Measurements from ENCODE around the gene MDN1. TPM values are rescaled to one million over a fixed set of nuclear protein-coding genes. Genes with fewer than 3 reads are reported as not detected.
"Not testable (repeated sequence)": the region's sequence is repeated elsewhere in the genome, so short reads cannot be mapped to it uniquely, and the experiment has no call there.

Gene MDN1
- total RNA-seq, 4 donors from 2014 or later: 13.5 to 22.0 (median 17.0) TPM

DNA sequence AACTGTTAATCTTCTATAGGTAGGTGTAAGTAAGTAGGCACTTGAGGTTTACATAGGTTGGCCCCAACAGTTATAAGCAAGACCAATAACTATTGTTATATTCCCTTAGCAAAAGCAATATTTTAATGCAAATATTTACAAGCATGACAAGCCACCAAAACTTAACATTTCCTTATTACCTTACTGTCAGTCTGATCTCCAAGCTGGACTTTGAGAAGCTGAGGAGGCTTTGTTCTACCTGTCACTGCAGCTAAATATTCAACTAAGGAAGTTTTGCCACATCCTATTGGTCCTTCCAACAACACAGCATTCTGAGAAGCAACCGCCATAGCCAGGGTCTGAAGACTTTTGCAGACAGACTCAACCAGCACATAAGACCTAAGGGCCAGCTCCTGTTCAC lies 29.6 kb downstream of the MDN1 start:
- H3K9me3 ChIP-seq: no peaks in the 10 kb centered on the region
- no peak overlapping the region for H3K4me3 ChIP-seq
- peaks cover 0 to 59% of the 10 kb centered on the region in 2 donors for H3K36me3 ChIP-seq
- ATAC-seq: no peak
- TF ChIP-seq, protein P1, sequence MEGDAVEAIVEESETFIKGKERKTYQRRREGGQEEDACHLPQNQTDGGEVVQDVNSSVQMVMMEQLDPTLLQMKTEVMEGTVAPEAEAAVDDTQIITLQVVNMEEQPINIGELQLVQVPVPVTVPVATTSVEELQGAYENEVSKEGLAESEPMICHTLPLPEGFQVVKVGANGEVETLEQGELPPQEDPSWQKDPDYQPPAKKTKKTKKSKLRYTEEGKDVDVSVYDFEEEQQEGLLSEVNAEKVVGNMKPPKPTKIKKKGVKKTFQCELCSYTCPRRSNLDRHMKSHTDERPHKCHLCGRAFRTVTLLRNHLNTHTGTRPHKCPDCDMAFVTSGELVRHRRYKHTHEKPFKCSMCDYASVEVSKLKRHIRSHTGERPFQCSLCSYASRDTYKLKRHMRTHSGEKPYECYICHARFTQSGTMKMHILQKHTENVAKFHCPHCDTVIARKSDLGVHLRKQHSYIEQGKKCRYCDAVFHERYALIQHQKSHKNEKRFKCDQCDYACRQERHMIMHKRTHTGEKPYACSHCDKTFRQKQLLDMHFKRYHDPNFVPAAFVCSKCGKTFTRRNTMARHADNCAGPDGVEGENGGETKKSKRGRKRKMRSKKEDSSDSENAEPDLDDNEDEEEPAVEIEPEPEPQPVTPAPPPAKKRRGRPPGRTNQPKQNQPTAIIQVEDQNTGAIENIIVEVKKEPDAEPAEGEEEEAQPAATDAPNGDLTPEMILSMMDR (IDR thresholded peaks at IDR 0.05 in 4 of 5, conservative IDR thresholded peaks at IDR 0.05 in 1 of 5): no peak
- TF ChIP-seq POLR2A (IDR thresholded peaks at IDR 0.05): no peak
- intact Hi-C loops (cut with DNase I; ENCODE audit: low total_unique reads): no loop called here
- H3K27ac ChIP-seq: no peak overlapping the region
- no peaks in the 10 kb centered on the region for H3K27me3 ChIP-seq
- no peak for DNase-seq
- in situ Hi-C loops (cut with MboI; ENCODE audit: low sequenced_read_pairs in 4 of 4): no loop called here
- peaks cover 13 to 17% of the 10 kb centered on the region in 2 donors for H3K4me1 ChIP-seq

DNA sequence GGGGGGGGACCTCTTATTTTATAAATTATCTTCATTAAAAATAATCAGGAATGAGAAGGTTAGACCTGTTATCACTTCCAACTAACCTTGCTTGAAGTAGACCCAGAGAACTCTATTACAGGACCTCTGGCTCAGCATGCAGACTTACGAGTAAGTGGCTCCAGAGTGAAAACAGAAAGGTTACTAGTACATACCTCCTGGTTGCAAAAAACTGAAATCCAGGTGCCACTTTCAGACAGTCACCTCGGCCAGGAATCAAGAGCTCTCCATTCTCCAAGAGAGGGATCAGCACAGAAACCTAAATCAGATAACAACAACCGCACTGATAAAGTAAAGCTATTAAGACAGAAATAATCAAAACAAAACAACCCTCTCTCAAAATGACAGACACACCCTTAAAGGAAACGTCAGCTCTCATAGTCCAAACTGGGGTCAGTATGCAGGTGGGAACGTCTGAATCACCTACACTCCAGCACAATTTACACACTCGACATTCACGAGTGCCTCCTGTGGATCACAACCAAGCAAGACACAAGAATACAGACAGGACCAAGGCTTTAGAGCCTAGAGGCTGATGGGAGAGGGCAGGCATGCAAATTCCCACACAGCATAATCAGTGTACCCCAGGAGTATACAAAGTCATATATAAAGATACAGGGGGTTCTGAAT lies 31.8 kb downstream of the MDN1 start:
- DNase-seq: no peak
- peaks cover 0 to 80% of the 10 kb centered on the region in 2 donors for H3K36me3 ChIP-seq
- no peak overlapping the region for H3K4me3 ChIP-seq
- no peak for ATAC-seq
- no peaks in the 10 kb centered on the region for H3K27me3 ChIP-seq
- no peaks in the 10 kb centered on the region for H3K4me1 ChIP-seq
- H3K27ac ChIP-seq: no peak overlapping the region
- H3K9me3 ChIP-seq: no peaks in the 10 kb centered on the region
- TF ChIP-seq POLR2A (IDR thresholded peaks at IDR 0.05): no peak
- TF ChIP-seq, protein P1 (IDR thresholded peaks at IDR 0.05 in 4 of 5, conservative IDR thresholded peaks at IDR 0.05 in 1 of 5): no peak
- intact Hi-C loops (cut with DNase I; ENCODE audit: low total_unique reads): no loop called here
- in situ Hi-C loops (cut with MboI; ENCODE audit: low sequenced_read_pairs in 4 of 4): no loop called here

DNA sequence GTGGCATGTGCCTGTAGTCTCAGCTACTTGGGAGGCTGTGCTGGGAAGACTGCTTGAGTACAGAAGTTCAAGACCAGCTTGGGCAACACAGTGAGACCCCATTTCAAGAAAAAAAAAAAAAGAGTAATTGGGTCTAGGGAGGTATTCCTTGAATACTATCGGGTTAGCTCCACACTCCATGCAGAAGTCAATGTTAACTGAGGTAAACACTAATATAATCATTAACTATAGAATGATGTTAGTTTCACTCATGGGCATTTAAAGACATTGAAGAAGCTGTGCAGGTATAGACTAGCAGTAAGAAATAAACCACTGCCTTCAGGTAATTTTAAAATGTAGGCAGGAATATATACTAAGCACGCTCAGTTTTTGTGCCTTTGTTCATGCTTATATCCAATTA lies 32.6 kb downstream of the MDN1 start:
- in situ Hi-C loops (cut with MboI; ENCODE audit: low sequenced_read_pairs in 4 of 4): no loop called here
- intact Hi-C loops (cut with DNase I; ENCODE audit: low total_unique reads): no loop called here
- Histone ChIP-seq H3K36me3 (peaks cover 0 to 81% of the 10 kb centered on the region in 2 donors), H3K4me3 (no peak overlapping the region), H3K9me3 (no peaks in the 10 kb centered on the region), H3K4me1 (no peaks in the 10 kb centered on the region), H3K27me3 (no peaks in the 10 kb centered on the region), H3K27ac (no peak overlapping the region)
- no peak for DNase-seq
- ATAC-seq: no peak
- TF ChIP-seq, protein P1 (IDR thresholded peaks at IDR 0.05 in 4 of 5, conservative IDR thresholded peaks at IDR 0.05 in 1 of 5): no peak
- no peak for TF ChIP-seq POLR2A (IDR thresholded peaks at IDR 0.05)

DNA sequence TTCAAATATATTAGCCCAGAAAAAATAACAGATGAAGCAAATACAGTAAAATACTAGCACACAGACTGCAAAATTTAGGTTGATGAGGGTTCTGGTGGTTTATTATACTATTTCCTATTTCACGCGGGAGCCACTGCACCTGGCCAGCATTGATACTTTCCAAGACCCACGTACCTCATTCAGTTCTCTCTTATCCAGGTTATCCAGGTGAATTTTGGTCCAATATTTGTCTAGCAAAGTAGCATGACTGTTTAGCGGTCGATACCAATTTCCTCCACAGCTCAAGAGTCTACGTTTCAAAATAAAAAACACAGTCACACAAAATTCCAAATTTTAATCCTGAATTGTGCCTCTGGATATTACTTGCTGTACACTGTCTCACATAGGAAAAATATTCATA lies 34.8 kb downstream of the MDN1 start:
- no peaks in the 10 kb centered on the region for H3K9me3 ChIP-seq
- DNase-seq (no peak), ATAC-seq (no peak)
- no peak overlapping the region for H3K27ac ChIP-seq
- H3K4me3 ChIP-seq: no peak overlapping the region
- peaks cover 0 to 90% of the 10 kb centered on the region in 2 donors for H3K36me3 ChIP-seq
- in situ Hi-C loops (cut with MboI; ENCODE audit: low sequenced_read_pairs in 4 of 4) (no loop called here), intact Hi-C loops (cut with DNase I; ENCODE audit: low total_unique reads) (no loop called here)
- H3K27me3 ChIP-seq: no peaks in the 10 kb centered on the region
- TF ChIP-seq, protein P1 (IDR thresholded peaks at IDR 0.05 in 4 of 5, conservative IDR thresholded peaks at IDR 0.05 in 1 of 5): no peak
- no peak for TF ChIP-seq POLR2A (IDR thresholded peaks at IDR 0.05)
- no peaks in the 10 kb centered on the region for H3K4me1 ChIP-seq

DNA sequence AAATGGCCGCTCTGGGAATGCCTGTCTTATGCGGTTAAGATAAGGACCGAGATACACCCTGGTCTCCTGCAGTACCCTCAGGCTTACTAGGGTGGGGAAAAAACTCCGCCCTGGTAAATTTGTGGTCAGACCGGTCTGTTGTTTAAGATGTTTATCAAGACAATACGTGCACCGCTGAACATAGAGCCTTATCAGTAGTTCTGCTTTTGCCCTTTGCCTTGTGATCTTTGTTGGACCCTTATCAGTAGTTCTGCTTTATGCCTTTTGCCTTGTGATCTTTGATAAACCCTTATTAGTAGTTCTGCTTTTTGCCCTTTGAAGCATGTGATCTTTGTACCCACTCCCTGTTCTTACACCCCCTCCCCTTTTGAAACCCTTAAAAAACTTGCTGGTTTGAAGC lies 36.3 kb downstream of the MDN1 start:
- H3K27me3 ChIP-seq; H3K9me3 ChIP-seq; H3K4me3 ChIP-seq; H3K4me1 ChIP-seq; H3K27ac ChIP-seq; in situ Hi-C loops (cut with MboI; ENCODE audit: low sequenced_read_pairs in 4 of 4); intact Hi-C loops (cut with DNase I; ENCODE audit: low total_unique reads); ATAC-seq; DNase-seq: not testable (repeated sequence)
- H3K36me3 ChIP-seq: peaks cover 0 to 86% of the 10 kb centered on the region in 2 donors

Data from gastrocnemius medialis (tissue), 4 donors.